Upper lobe of left lung (tissue), 4 donors: Measurements from ENCODE around the gene ZNF714.

Experiments
- CTCF ChIP-seq, 6 experiments: fragments of 450-650 bp in 4 of 6; fragments of 200-600 bp in 2 of 6; sonication (generic) in 2 of 6; IDR thresholded peaks; one replicate each; pipeline ENCODE4 v1.5.1; 2016 to 2019; ENCODE audit warnings: antibody characterized with exemption in 6 of 6
- EP300 ChIP-seq, 4 donors: sonication (generic); formaldehyde crosslinking; IDR thresholded peaks; one replicate each; pipeline ENCODE4 v1.5.1; 2017; ENCODE audit warnings: antibody characterized with exemption in 4 of 4, control low read depth in 2 of 4

- TF ChIP-seq CTCF (IDR thresholded peaks at IDR 0.05) (no peak), EP300 (IDR thresholded peaks at IDR 0.05) (no peak)
Observed at GRCh38 chr19:21126078-21126477, 44.1 kb downstream of the ZNF714 start.
